Measurements from ENCODE around the gene TRIM31. TPM values are rescaled to one million over a fixed set of nuclear protein-coding genes. Genes with fewer than 3 reads are reported as not detected.
"Not testable (repeated sequence)": the region's sequence is repeated elsewhere in the genome, so short reads cannot be mapped to it uniquely, and the experiment has no call there.

Gene TRIM31
- polyA plus RNA-seq, 1 experiment = not detected

- Histone ChIP-seq H3K36me3 (ENCODE audit: control insufficient read depth, insufficient read depth, low read length) (no peaks in the 10 kb centered on the region), H3K27me3 (ENCODE audit: control insufficient read depth, insufficient read depth, low read length) (peaks cover 9% of the 10 kb centered on the region), H3K4me3 (ENCODE audit: low read depth, low read length) (no peak overlapping the region)
- no peak for TF ChIP-seq CTCF (IDR thresholded peaks at IDR 0.05; ENCODE audit: insufficient read depth, low read depth, low read length)
- DNase-seq (ENCODE audit: low read depth) = peak; percentile 16
- ChIA-PET CTCF (interaction anchor here (0.9 to 1.8 kb wide), 5 partner anchors 8 to 21 kb away, joined by 3 to 15 read pairs (median 5); no protein-coding TSS in a partner anchor), POLR2A (no interaction called here)
These were observed 9.6 kb upstream of the TRIM31 start for GRCh38 chr6:30122515-30122914.

- no peak for DNase-seq (ENCODE audit: low read depth)
- ChIA-PET POLR2A (no interaction called here), CTCF (interaction anchor here (0.9 to 1.8 kb wide), 5 partner anchors 9 to 20 kb away, joined by 3 to 15 read pairs (median 5); no protein-coding TSS in a partner anchor)
- peaks cover 3% of the 10 kb centered on the region for H3K27me3 ChIP-seq (ENCODE audit: control insufficient read depth, insufficient read depth, low read length)
- no peaks in the 10 kb centered on the region for H3K36me3 ChIP-seq (ENCODE audit: control insufficient read depth, insufficient read depth, low read length)
- H3K4me3 ChIP-seq (ENCODE audit: low read depth, low read length) = no peak overlapping the region
- no peak for TF ChIP-seq CTCF (IDR thresholded peaks at IDR 0.05; ENCODE audit: insufficient read depth, low read depth, low read length)
These were observed 8.8 kb upstream of the TRIM31 start for GRCh38 chr6:30121446-30122366.

GRCh38 chr6:30118691-30119090 lies 5.8 kb upstream of the TRIM31 start:
- DNase-seq (ENCODE audit: low read depth); H3K4me3 ChIP-seq (ENCODE audit: low read depth, low read length); H3K36me3 ChIP-seq (ENCODE audit: control insufficient read depth, insufficient read depth, low read length); H3K27me3 ChIP-seq (ENCODE audit: control insufficient read depth, insufficient read depth, low read length); POLR2A ChIA-PET: not testable (repeated sequence)
- CTCF ChIA-PET = interaction anchor here (3.1 kb wide), 1 partner anchor 13 kb away, joined by 7 read pairs; no protein-coding TSS in a partner anchor

GRCh38 chr6:30116724-30117123 lies 3.8 kb upstream of the TRIM31 start:
- CTCF ChIA-PET = interaction anchor here (0.9 to 2.3 kb wide), 2 partner anchors 11 to 14 kb away, joined by 3 to 9 read pairs; no protein-coding TSS in a partner anchor
- peaks cover 11% of the 10 kb centered on the region for H3K27me3 ChIP-seq (ENCODE audit: control insufficient read depth, insufficient read depth, low read length)
- H3K4me3 ChIP-seq (ENCODE audit: low read depth, low read length) = no peak overlapping the region
- TF ChIP-seq CTCF (IDR thresholded peaks at IDR 0.05; ENCODE audit: insufficient read depth, low read depth, low read length) = no peak
- no peaks in the 10 kb centered on the region for H3K36me3 ChIP-seq (ENCODE audit: control insufficient read depth, insufficient read depth, low read length)
- POLR2A ChIA-PET = no interaction called here
- no peak for DNase-seq (ENCODE audit: low read depth)

GRCh38 chr6:30113841-30114240 lies 951 bp upstream of the TRIM31 start:
- ChIA-PET POLR2A (interaction anchor here (0.7 kb wide), 1 partner anchor 10 kb away, joined by 3 read pairs; no protein-coding TSS in a partner anchor), CTCF (interaction anchor here (1.0 kb wide), 1 partner anchor 12 kb away, joined by 3 read pairs; no protein-coding TSS in a partner anchor)
- Histone ChIP-seq H3K4me3 (ENCODE audit: low read depth, low read length) (no peak overlapping the region), H3K36me3 (ENCODE audit: control insufficient read depth, insufficient read depth, low read length) (no peaks in the 10 kb centered on the region), H3K27me3 (ENCODE audit: control insufficient read depth, insufficient read depth, low read length) (peaks cover 17% of the 10 kb centered on the region)
- DNase-seq (ENCODE audit: low read depth) = no peak
- no peak for TF ChIP-seq CTCF (IDR thresholded peaks at IDR 0.05; ENCODE audit: insufficient read depth, low read depth, low read length)

Data from BJ (cell line).